HFF-Myc (cell line): ENCODE results near the gene PCED1A.
"Not testable (repeated sequence)": the region's sequence is repeated elsewhere in the genome, so short reads cannot be mapped to it uniquely, and the experiment has no call there.

Source experiments
- DNase-seq: peaks from one replicate; pipeline ENCODE4 v3.0.0-alpha.2; 2011; ENCODE audit warnings: low read depth; ENCODE audit errors: extremely low read depth
- H3K4me3 ChIP-seq: replicated peaks from 2 replicates; pipeline ENCODE4 v1.5.1; 2011; ENCODE audit warnings: low read depth, mild to moderate bottlenecking, control low read depth, low read length
- CTCF ChIP-seq: IDR thresholded peaks from 2 replicates; pipeline ENCODE4 v1.5.1; 2012; ENCODE audit warnings: mild to moderate bottlenecking, low read depth, low read length, control low read depth; ENCODE audit errors: missing control alignments

PCED1A gene

GRCh38 chr20:2814076-2814475 is 26.4 kb downstream of the PCED1A start:
- no peak for TF ChIP-seq CTCF
- DNase-seq = no peak
- H3K4me3 ChIP-seq = no peak overlapping the region

- no peak for TF ChIP-seq CTCF
- H3K4me3 ChIP-seq = no peak overlapping the region
- no peak for DNase-seq
Measured at GRCh38 chr20:2812189-2812588, 28.3 kb downstream of the PCED1A start.

GRCh38 chr20:2809690-2810089 is 30.8 kb downstream of the PCED1A start:
- no peak for TF ChIP-seq CTCF
- DNase-seq = no peak
- H3K4me3 ChIP-seq = no peak overlapping the region

- DNase-seq, H3K4me3 ChIP-seq: not testable (repeated sequence)
Measured at GRCh38 chr20:2807929-2808328, 32.5 kb downstream of the PCED1A start.

- no peak for DNase-seq
- TF ChIP-seq CTCF = no peak
- H3K4me3 ChIP-seq = no peak overlapping the region
Measured at GRCh38 chr20:2807019-2807418, 33.4 kb downstream of the PCED1A start.

- TF ChIP-seq CTCF = no peak
- no peak overlapping the region for H3K4me3 ChIP-seq
Measured at GRCh38 chr20:2806351-2806701, 34.1 kb downstream of the PCED1A start.

GRCh38 chr20:2805689-2806350 is 34.6 kb downstream of the PCED1A start:
- no peak for TF ChIP-seq CTCF
- no peak for DNase-seq
- no peak overlapping the region for H3K4me3 ChIP-seq

More at GRCh38 chr20:2806351-2806701, 34.1 kb downstream of the PCED1A start:
- no peak for DNase-seq
